Daoy (cell line): ENCODE results near the gene PKD1. TPM values are rescaled to one million over a fixed set of nuclear protein-coding genes. Genes with fewer than 3 reads are reported as not detected.
"Not testable (repeated sequence)": the region's sequence is repeated elsewhere in the genome, so short reads cannot be mapped to it uniquely, and the experiment has no call there.

Experiments
- DNase-seq: peaks from one replicate; pipeline ENCODE4 v3.0.0-alpha.2; 2015; ENCODE audit warnings: low read depth
- total RNA-seq: library from RNA; depleted of rRNA; stranded (reverse); fragments of >200 nt; shearing (Covaris generic); gene quantifications from 2 replicates; pipeline ENCODE4 v1.2.3, GENCODE V29; 2014

PKD1 gene
- total RNA-seq, 1 experiment from 2014 or later: 46.5 TPM

GRCh38 chr16:2124694-2125444, 10.8 kb downstream of the PKD1 start:
- peak; percentile 80 for DNase-seq

DNA sequence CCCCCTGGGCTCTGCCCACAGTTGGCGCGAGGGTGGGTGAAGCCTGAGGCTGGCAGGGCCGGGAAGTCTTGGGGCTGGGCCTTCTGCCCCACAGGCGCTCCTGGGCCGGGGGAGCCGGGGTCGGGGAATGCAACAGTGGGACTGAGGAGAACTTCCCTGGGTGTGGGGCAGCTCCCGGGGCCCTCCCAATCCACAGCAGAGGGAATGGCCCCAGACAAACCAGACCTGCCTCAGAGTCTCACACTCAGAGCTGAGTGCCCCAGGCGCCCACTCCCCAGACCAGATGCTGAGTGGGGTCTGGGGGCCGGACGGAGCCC, 11.4 kb downstream of the PKD1 start:
- DNase-seq: not testable (repeated sequence)

- DNase-seq: not testable (repeated sequence)
Observed at GRCh38 chr16:2123706-2124376, 11.9 kb downstream of the PKD1 start.

GRCh38 chr16:2122934-2123683, 12.6 kb downstream of the PKD1 start:
- DNase-seq: not testable (repeated sequence)

- no peak for DNase-seq
Observed at GRCh38 chr16:2122429-2122828, 13.3 kb downstream of the PKD1 start.

- DNase-seq: no peak
Observed at GRCh38 chr16:2121853-2122252, 13.8 kb downstream of the PKD1 start.

- peak; percentile 72 for DNase-seq
Observed at GRCh38 chr16:2121325-2121724, 14.4 kb downstream of the PKD1 start.

DNA sequence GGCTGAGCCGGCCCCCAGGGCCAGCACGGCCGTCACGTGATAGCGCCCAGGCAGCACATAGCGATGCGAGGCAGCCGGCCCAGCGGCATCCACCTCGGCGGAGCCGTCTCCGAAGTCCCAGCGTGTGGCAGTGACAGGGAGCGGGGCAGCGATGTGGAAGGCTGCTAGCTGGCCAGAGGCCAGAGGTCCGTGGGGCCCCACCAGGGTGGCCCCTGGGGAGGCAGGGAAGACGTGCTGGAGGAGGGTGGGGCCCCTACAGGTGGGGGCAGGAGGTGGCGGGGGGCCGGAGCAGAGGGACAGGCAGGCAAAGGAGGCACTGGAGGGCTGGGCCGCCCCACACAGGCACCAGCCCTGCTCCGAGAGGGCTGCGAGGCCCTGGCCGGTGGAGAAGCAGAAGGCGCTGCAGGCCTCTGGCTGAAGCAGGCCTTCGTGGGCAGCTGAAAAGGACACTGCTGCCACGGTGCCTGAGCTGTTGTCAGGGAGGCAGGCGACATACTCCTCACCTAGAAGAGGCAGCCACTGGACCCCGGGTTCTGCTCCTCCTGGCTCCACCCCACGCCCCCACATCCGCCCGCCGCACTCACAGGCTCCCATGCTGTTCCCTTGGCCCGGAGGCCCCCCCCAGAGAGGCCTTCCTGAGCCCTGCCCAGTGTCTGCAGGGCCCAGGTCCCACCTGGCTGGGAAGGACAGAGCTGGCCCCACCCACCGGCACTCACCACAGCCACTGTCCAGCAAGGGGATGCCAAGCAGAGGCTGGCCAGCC, 17.6 kb downstream of the PKD1 start:
- DNase-seq: not testable (repeated sequence)

DNA sequence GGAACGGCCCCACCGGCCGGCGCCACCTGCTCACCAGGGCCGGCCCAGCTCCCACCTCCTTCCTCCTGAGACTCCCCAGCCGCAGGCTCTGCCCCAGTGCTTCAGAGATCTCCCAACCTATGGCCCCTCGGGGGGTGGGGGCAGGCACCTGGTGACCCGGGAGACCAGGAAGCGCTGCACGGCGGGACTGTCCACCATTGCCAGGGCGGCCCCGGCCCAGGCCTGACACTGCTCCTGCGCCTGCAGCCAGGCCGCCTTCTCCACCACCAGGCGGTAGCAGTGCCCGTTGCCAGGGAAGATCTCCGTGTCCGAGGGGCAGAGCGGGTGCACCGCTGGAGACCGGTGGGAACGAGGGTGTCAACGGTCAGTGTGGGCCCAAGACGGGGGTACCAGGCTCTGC, 18.4 kb downstream of the PKD1 start:
- not testable (repeated sequence) for DNase-seq

DNA sequence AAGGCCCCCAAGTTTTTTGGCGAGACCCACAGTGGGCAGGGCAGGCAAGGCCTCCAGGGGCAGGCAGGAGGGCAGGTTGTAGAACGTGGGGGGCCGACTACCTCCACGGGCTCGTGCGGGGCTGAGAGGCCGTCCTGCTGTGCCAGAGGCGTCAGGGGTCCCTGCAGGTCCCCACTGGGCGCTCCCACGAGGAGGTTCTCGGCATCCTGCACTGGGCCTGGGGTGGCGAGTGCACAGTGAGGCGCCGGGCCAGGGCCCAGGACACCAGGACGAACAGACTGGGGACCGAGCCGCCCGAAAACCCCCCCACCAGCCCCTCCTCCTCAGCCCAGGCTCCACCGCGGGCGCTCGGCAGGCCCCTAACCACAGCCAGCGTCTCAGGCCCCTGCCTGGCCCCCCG, 19.3 kb downstream of the PKD1 start:
- not testable (repeated sequence) for DNase-seq

DNA sequence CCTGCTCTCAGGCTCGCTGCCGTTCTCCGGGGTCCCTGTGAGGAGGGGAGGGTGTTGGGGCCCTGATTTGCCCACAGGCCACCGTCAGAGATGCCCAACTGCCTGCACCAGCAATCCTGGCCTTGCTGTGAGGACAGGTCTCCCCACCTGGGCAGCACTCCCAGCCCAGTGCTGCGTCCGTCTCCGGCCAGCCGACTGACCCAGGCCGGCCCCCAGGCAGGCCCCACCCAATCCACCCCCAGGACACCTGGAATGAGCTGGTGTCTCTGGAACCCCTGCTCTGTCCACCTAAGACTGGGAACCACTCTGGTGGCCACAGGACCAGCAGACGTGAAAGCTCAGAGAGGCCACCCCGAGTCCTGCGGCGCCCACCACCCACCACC, 20.1 kb downstream of the PKD1 start:
- no peak for DNase-seq

DNA sequence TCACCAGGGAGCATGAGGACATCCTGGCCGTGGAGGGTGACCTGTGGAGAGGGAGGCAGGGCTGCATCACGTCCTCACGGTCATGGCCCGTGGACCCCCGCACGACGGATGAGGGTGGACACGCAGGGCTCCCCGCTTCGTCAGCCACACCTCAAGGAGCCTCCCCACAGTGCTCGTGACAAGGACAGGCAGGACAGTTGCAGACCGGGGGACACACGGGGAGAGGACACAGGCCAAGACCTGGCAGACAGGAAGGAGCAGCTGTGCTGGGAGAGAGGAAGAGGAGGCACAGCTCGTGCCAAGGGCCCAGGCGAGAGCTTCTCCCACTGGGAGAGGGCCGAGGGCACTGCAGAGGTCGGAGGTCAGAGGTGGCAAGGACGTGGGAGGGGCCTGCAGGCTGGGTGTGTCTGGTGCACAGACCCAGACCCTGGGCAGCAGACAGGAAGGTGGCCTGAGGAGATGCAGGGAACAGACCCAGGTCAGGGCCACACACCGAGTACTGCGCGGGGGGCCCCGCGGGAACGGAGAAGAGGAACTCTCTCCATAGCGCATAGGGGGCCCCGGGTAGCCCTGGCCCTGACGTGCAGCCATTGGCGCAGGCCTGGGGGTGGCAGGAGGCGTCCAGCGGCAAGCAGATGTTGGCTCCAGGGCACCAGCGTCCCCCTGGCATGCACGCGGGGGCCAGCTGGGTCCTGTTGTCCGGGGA, 20.7 kb downstream of the PKD1 start:
- DNase-seq: not testable (repeated sequence)

DNA sequence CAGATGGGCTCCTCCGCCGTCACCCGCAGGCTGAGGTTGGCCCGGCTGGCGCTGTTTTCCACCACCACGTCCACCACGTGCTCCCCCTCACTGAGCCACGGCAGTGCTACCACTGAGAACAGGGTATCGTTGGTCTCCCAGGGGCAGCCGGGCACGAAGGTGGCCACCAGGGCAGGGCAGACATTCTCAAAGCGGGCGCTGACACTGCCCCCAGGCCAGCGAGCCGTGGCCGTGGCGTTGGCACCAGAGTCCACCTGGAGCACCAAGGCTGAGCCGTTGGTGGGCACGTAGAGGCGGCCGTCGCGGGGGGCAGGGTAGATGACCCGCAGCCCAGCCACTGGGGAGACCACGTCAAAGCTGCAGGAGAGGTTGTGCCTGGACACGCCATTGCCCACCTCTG, 21.5 kb downstream of the PKD1 start:
- not testable (repeated sequence) for DNase-seq

GRCh38 chr16:2112539-2113106, 23.1 kb downstream of the PKD1 start:
- not testable (repeated sequence) for DNase-seq

DNA sequence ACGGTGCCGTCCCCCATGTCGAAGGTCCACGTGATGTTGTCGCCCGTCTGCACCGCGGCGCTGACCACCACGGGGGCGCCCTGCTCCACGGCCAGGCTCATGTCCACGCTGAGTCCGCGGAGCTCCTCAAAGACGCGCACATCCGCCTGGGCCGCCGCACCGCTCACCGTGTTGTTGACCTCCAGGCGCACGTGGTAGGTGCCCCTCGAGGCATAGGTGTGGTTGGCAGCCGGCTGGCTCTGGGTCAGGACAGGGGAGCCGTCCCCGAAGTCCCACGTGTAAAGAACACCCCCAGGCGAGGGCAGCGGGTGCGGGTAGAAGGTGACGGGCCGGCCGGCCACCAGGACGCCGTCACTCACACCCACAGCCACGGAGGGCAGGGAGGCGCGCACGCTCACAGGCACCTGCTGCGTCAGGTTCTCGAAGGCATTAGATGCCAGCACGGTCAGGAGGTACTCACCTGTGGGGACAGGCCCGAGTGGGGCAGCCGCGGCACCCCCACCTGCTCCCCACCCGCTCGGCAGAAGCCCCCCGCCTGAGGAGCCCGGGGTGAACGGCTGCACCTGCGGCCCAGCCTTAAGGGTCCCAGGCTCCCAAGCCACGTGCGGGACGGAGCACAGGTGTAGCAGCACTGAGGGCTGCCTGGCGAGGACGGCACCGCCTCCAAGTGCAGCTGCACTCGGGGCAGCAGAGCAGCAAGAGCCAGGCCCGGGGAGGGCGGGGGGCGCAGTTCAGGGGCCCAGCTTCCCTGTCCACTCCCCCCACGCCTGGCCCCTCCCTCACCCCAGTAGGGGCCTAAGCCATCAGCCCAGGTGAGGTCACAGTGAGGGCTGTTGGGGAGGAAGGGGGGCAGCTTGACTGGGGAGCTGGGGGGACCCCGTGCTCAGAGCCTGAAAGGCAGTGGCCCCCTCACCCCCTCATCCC, 24.0 kb downstream of the PKD1 start:
- not testable (repeated sequence) for DNase-seq

- not testable (repeated sequence) for DNase-seq
Observed at GRCh38 chr16:2111009-2111353, 24.7 kb downstream of the PKD1 start.

DNA sequence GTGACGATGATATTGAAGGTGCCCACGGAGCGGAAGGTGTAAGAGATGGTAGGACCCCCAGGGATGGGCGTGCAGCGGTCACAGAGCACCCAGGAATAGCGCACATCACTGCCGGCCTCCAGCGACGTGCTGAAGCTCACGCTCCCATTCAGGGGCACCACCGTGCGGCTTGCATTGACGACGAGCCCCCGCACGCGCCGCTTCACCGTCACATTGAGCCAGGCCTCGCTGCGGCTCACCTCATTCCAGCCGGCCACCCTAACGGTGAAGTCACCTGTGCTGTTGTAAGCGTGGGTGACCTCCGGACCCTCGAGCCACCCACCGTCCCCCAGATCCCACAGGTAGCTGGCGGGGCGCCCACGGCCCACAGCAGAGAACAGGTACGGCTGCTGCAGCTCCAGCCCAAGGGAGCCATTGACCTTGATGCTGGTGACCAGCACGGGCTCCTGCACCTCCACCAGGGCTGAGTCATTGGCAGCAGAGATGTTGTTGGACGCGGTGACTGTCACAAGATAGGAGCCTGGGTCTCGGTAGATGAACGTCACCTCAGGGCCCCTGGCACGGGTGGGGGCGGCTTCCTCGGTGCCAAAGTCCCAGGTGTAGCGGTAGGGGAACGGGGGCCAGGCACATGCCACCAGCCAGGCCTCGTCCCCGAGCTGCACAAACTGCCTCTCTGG, 25.2 kb downstream of the PKD1 start:
- not testable (repeated sequence) for DNase-seq

DNA sequence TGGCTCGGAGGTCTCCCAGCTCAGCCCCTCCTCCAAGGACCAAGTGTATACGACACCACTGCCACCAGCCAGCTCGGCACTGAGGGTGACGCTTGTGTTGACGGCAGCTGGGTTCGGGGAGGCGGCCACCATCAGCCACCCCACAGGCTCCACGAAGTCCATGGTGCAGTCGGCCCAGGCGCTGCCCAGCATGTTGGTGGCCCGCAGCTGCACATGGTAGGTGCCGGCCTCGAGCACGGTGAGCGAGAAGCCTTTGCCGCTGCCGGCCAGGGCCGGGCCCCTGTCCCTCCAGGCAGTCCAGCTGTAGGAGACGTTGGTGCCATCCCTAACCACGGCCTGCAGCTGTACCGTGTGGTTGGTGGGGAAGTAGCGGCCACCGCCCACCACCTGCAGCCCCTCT, 25.8 kb downstream of the PKD1 start:
- DNase-seq: not testable (repeated sequence)

DNA sequence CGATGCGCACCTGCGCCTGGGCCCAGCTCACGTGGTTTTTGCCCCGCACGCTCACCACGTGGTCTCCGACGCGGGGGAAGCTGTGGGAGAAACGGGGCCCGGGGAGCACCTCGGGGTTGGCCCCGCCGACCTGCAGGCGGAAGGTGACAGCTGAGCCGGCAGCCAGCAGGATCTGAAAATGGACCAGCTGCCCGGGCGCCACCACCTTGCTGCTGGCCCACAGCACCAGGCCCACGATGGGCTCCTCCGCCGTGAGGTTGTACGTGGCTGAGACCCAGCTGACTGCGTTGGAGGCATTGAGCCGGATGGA, 26.5 kb downstream of the PKD1 start:
- not testable (repeated sequence) for DNase-seq
